ENCODE measurements around the gene ALDH1B1.

DNA sequence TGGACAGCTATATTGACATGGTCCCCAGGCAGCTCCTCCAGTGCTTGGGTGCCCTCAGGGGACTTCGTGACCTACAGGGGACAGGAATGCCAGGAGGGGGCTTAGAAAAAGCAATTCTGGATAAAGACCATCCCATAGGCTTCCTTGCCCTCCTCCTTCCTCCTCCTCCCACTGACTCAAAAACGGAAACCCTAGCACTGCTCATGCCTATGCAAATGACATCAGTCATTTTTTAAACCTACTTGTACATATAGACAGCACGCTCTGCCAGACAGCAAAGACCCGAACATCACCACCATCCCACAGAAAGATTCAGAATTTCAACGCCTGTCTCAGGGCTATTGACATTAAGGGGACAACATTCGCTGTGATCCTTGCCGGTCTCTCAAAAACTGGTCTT, 20.8 kb downstream of the ALDH1B1 start:
- TF ChIP-seq CTCF (IDR thresholded peaks at IDR 0.05) = no peak
- no peak for TF ChIP-seq POLR2A (IDR thresholded peaks at IDR 0.05)

All from heart left ventricle (tissue), 13 donors.